Lung (tissue), 12 donors: ENCODE data around the gene SP140L. TPM values are rescaled to one million over a fixed set of nuclear protein-coding genes. Genes with fewer than 3 reads are reported as not detected.

ENCODE experiments used
- ATAC-seq: fragments of 200-7000 bp; cut with Tn5 transposase; one replicate; pipeline ENCODE4 v1.9.1; 2020; ENCODE audit warnings: moderate number of reproducible peaks; ENCODE audit not compliant: insufficient read depth, low FRiP score
- DNase-seq, 3 donors: peaks; one replicate each; pipeline ENCODE4 v3.0.0-alpha.2; 2013 to 2017
- H3K27ac ChIP-seq, 2 donors: one replicate each; pipeline ENCODE4 v1.5.1; 2013; ENCODE audit warnings: mild to moderate bottlenecking in 2 of 2, moderate library complexity in 2 of 2, control low read depth in 1 of 2, inconsistent platforms in 1 of 2, low read depth in 1 of 2, low read length in 1 of 2
- H3K27me3 ChIP-seq, 3 donors: one replicate each; pipeline ENCODE4 v1.5.1; 2013; ENCODE audit warnings: low read length in 2 of 3; ENCODE audit not compliant: control insufficient read depth in 3 of 3, insufficient read depth in 3 of 3
- H3K36me3 ChIP-seq, 4 donors: one replicate each; pipeline ENCODE4 v1.5.1; 2013; ENCODE audit warnings: low read length in 4 of 4, mild to moderate bottlenecking in 1 of 4, moderate library complexity in 1 of 4; ENCODE audit not compliant: control insufficient read depth in 4 of 4, insufficient read depth in 4 of 4
- H3K4me1 ChIP-seq, 5 donors: one replicate each; pipeline ENCODE4 v1.5.1; 2013; ENCODE audit warnings: low read length in 5 of 5, mild to moderate bottlenecking in 2 of 5, moderate library complexity in 1 of 5; ENCODE audit not compliant: control insufficient read depth in 5 of 5, insufficient read depth in 5 of 5
- H3K4me3 ChIP-seq: one replicate; pipeline ENCODE4 v1.5.1; 2013; ENCODE audit warnings: mild to moderate bottlenecking, control low read depth, moderate library complexity
- H3K9ac ChIP-seq, 2 donors: one replicate each; pipeline ENCODE4 v1.5.1; 2013; ENCODE audit warnings: low read length in 2 of 2, control low read depth in 1 of 2; ENCODE audit not compliant: insufficient read depth in 1 of 2
- H3K9me3 ChIP-seq, 4 donors: one replicate each; pipeline ENCODE4 v1.5.1; 2013; ENCODE audit warnings: low read length in 3 of 4, mild to moderate bottlenecking in 1 of 4, moderate library complexity in 1 of 4; ENCODE audit not compliant: control insufficient read depth in 4 of 4, insufficient read depth in 3 of 4
- WGBS, 2 donors: extraction: QIAGEN DNeasy Blood & Tissue Kit; methylation state at CpG; one replicate each; pipeline ENCODE4 v1.1.7; 2013; 5-methylcytosine and 5-hydroxymethylcytosine counted together
- polyA plus RNA-seq, 2 donors: library from polyadenylated mRNA; stranded (reverse); fragments of 200-250 nt; gene quantifications; one replicate each; pipeline ENCODE4 v1.2.1, GENCODE V29; 2013
- total RNA-seq, 2 donors: library from RNA; depleted of rRNA in 1 of 2; stranded (reverse); fragments of >200 nt in 1 of 2; gene quantifications; one replicate each; pipeline ENCODE4 v1.2.1, GENCODE V29; 2014 to 2021
- TF ChIP-seq, protein P1 (sequence below): IDR thresholded peaks from 2 replicates; pipeline ENCODE4 v1.5.1; 2012; ENCODE audit warnings: mild to moderate bottlenecking; ENCODE audit errors: control extremely low read depth, extremely low read depth
- donor health status: control.
- donor health status: control.
- donor health status: Bipolar disorder and iron deficiency.
- donor health status: healthy.
- donor health status: DM: yes; HTN: yes; CAD: no.

SP140L gene
- total and polyA plus RNA-seq, 4 donors, result 15.2 to 30.3 (median 17.4) TPM

DNA sequence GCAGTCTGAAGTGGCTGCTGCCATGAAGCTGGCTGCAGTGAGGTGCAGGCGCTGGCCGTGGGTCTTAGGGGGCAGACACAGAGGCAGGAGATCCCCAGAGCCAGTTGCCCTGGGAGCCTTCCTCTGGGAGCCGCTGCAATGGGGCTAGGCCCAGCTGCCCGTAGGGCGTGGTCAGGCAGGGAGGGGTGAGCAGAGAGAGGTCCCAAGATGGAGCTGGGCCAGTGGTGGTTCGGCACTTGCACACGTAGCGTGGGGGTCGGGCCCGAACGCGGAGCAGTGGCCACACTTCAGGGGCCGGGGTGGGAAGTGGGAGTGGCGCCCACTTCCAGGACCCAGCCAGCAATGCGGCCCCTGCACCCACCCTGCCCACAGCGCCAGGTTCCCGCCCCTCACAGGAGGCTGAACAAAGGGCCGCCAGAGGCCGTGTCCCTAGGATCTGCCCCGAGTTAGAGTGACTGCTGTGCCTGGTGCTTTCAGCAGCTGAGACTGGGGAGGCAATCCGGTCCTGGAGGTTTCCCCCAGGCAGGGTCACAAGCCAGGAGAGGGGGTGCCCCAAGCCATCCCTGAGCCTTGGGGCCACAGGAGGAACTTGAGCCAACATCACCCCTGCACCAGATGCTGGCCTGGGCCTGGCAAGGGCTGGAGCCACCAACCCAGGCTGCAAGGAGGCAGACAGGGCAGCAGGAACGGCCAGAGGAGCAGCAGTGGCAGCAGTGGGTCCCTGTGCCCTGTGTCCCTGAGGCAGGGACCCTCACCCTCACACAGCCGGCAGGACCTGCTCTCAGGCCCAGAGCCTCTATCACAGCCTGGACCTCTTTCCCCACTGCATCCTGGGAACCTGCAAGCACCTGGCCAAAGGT is 21.3 kb upstream of the SP140L start:
- Histone ChIP-seq H3K27ac (no peak overlapping the region), H3K4me3 (no peak overlapping the region), H3K27me3 (no peaks in the 10 kb centered on the region), H3K9ac (no peak overlapping the region), H3K4me1 (no peaks in the 10 kb centered on the region), H3K9me3 (peaks cover 0 to 5% (median 1%) of the 10 kb centered on the region in 4 donors), H3K36me3 (no peaks in the 10 kb centered on the region)
- no peak for DNase-seq
- TF ChIP-seq, protein P1, sequence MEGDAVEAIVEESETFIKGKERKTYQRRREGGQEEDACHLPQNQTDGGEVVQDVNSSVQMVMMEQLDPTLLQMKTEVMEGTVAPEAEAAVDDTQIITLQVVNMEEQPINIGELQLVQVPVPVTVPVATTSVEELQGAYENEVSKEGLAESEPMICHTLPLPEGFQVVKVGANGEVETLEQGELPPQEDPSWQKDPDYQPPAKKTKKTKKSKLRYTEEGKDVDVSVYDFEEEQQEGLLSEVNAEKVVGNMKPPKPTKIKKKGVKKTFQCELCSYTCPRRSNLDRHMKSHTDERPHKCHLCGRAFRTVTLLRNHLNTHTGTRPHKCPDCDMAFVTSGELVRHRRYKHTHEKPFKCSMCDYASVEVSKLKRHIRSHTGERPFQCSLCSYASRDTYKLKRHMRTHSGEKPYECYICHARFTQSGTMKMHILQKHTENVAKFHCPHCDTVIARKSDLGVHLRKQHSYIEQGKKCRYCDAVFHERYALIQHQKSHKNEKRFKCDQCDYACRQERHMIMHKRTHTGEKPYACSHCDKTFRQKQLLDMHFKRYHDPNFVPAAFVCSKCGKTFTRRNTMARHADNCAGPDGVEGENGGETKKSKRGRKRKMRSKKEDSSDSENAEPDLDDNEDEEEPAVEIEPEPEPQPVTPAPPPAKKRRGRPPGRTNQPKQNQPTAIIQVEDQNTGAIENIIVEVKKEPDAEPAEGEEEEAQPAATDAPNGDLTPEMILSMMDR, result no peak
- no peak for ATAC-seq
- WGBS, 2 donors, result 94 to 98% methylated on average over 23 of the region's 23 CpGs

DNA sequence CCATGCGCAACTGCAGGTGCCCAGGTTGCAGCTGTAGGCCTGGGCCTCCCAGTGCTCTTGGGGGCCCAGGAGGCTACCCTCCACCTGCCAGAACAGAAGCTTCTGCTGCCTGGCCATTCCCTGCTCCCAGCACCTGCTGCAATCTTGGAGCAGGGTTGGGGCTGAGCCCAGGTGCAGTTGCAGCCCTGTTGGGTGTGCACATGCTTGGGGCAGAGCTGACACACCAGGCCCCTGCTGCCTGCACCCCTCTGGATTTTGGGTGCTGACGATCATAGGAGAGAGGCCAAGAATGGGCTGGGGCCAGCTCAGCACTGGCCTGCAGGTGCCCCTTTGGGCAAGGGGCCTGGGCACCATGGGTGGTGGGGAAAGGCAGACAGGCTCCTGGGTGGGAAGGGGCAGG is 20.5 kb upstream of the SP140L start:
- H3K27me3 ChIP-seq, result no peaks in the 10 kb centered on the region
- 46 to 98% methylated on average over 2 of the region's 2 CpGs for WGBS, 2 donors
- no peak overlapping the region for H3K4me3 ChIP-seq
- no peak for DNase-seq
- H3K9ac ChIP-seq, result no peak overlapping the region
- peaks cover 0 to 5% (median 1%) of the 10 kb centered on the region in 4 donors for H3K9me3 ChIP-seq
- ATAC-seq, result no peak
- H3K36me3 ChIP-seq, result no peaks in the 10 kb centered on the region
- TF ChIP-seq, protein P1, result no peak
- no peak overlapping the region for H3K27ac ChIP-seq
- no peaks in the 10 kb centered on the region for H3K4me1 ChIP-seq

DNA sequence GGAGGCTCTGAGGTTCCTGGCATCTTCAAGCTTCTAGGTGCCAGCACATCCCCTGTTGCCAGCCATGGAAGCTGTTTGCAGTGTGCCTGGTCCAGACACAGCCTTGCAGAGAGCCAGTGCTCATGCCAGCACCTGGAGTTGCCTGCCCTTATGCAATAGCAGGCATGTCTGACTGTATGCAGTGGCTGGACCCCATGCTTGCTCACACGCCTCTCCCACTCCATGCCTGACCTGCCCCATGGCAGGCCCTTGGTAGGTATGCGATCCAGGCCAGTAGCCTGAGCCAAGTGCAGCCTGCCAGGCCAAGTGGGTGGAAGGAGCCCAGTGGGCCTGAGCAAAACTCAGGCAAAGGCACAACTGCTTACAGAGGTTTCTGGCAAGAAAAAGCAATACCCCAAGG is 19.5 kb upstream of the SP140L start:
- no peak for DNase-seq
- Histone ChIP-seq H3K9ac (no peak overlapping the region), H3K36me3 (no peaks in the 10 kb centered on the region), H3K4me1 (no peaks in the 10 kb centered on the region), H3K27ac (no peak overlapping the region), H3K4me3 (no peak overlapping the region), H3K9me3 (peaks cover 0 to 5% (median 1%) of the 10 kb centered on the region in 4 donors), H3K27me3 (no peaks in the 10 kb centered on the region)
- 92 to 97% methylated on average over 2 of the region's 2 CpGs for WGBS, 2 donors
- TF ChIP-seq, protein P1, result no peak
- ATAC-seq, result no peak
